NCI-H146 treated with DMSO at 0.1 percent for 48 hours (cell line): ENCODE measurements around the gene KRTAP19-7.

Experiments
- DNase-seq: peaks from one replicate; lab custom pipeline; 2025; ENCODE audit not compliant: unreplicated experiment; lab: John Stamatoyannopoulos, UW

The KRTAP19-7 gene

GRCh38 chr21:30561264-30561895, at the start of gene KRTAP19-7:
Gene KRTAP19-7, minus strand, starts transcription at chr21:30561314. Its CDS starts 25 bp downstream, at chr21:30561289.
- DNase-seq, result no peak

GRCh38 chr21:30605968-30606367, 44.9 kb upstream of the KRTAP19-7 start:
- no peak for DNase-seq

- DNase-seq, result no peak
Measured at GRCh38 chr21:30600787-30601186, 39.7 kb upstream of the KRTAP19-7 start, which contains the start of gene KRTAP22-1. Gene KRTAP22-1, plus strand, starts transcription at chr21:30601087.

GRCh38 chr21:30598802-30599201, 37.7 kb upstream of the KRTAP19-7 start, which contains the start of gene KRTAP6-2:
Gene KRTAP6-2, minus strand, starts transcription at chr21:30598902. Its CDS starts 28 bp downstream, at chr21:30598874.
- no peak for DNase-seq

GRCh38 chr21:30592140-30592539, 31.0 kb upstream of the KRTAP19-7 start, which contains the start of gene KRTAP6-3:
Gene KRTAP6-3, plus strand, starts transcription at chr21:30592440. Its CDS starts 6 bp downstream, at chr21:30592446.
- no peak for DNase-seq

- DNase-seq, result no peak
Measured at GRCh38 chr21:30590297-30590696, 29.2 kb upstream of the KRTAP19-7 start, which contains the start of gene KRTAP22-2. Gene KRTAP22-2, minus strand, starts transcription at chr21:30590397.

GRCh38 chr21:30582870-30583269, 21.8 kb upstream of the KRTAP19-7 start:
- DNase-seq, result no peak

GRCh38 chr21:30580132-30580531, 19.0 kb upstream of the KRTAP19-7 start:
- DNase-seq, result no peak

GRCh38 chr21:30579346-30579745, 18.2 kb upstream of the KRTAP19-7 start:
- DNase-seq, result no peak

- no peak for DNase-seq
Measured at GRCh38 chr21:30577766-30578165, 16.7 kb upstream of the KRTAP19-7 start.

GRCh38 chr21:30567617-30568016, 6.5 kb upstream of the KRTAP19-7 start:
- no peak for DNase-seq

GRCh38 chr21:30563630-30564029, 2.5 kb upstream of the KRTAP19-7 start:
- DNase-seq, result no peak

GRCh38 chr21:30563072-30563471, 2.0 kb upstream of the KRTAP19-7 start:
- DNase-seq, result no peak

- no peak for DNase-seq
Measured at GRCh38 chr21:30561957-30562356, 843 bp upstream of the KRTAP19-7 start.

- no peak for DNase-seq
Measured at GRCh38 chr21:30555095-30555494, 6.0 kb downstream of the KRTAP19-7 start.

- no peak for DNase-seq
Measured at GRCh38 chr21:30552782-30553181, 8.3 kb downstream of the KRTAP19-7 start.

GRCh38 chr21:30541764-30542163, 19.4 kb downstream of the KRTAP19-7 start, which contains the start of gene KRTAP19-6:
Gene KRTAP19-6, minus strand, starts transcription at chr21:30541864. Its CDS starts 31 bp downstream, at chr21:30541833.
- no peak for DNase-seq

GRCh38 chr21:30518876-30519275, 42.2 kb downstream of the KRTAP19-7 start:
- no peak for DNase-seq

- DNase-seq, result no peak
Measured at GRCh38 chr21:30515681-30516080, 45.4 kb downstream of the KRTAP19-7 start.
